HL-60/S4 treated with phorbol 12-myristate 13-acetate at 8.2 ng/mL for 4 days and 3 days (cell line): ENCODE measurements around the gene REG3A.

ENCODE experiments used
- in situ Hi-C: fragments of 300-500 bp; cut with MboI; formaldehyde crosslinking; loops from 2 replicates; pipeline ENCODE4 v1.15.0; 2022; ENCODE audit warnings: low sequenced_read_pairs

Gene REG3A

DNA sequence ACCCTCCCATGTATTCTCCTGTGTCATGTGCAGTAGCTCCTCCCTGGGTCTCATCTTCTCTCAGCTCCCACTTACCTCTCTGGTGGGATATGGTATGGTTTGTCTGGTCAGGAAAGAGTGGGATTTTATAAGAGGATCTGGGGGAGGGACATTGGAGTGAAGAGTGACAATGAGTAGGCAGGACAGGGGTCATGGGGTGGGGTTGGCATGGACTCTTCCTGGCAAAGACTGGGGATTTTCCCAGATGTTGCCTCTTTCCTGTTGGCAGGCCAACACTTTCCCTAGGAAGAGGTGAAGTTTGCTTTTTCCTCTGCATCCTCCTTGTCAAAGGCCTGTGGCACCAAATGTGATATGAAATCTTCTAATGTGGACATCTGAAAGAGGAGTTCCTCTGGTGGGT lies at the start of gene REG3A:
Gene REG3A, minus strand, starts transcription at position 101 of the 400 bp plus-strand sequence. CDS start 348 bp downstream, outside the sequence.
- in situ Hi-C loops = no loop called here

DNA sequence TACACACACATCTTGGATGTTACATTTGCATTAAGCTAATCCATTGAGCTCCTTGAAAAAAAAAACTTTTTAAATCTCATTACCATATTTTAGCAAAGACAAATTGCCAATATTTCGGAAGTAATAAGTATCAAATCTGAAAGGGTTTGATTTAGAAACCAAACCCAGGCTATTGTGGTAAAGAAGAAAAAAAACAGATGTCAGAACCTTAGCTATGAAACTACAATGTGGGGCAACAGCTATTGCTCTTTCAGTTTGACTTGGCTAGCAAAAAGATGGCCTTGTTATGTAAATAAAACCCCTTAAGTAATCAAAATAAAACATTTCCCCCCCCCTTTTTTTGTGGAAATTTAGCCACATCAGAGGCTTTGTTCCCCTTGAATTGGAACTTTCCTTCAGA lies 41.2 kb upstream of the REG3A start:
- in situ Hi-C loops = no loop called here

DNA sequence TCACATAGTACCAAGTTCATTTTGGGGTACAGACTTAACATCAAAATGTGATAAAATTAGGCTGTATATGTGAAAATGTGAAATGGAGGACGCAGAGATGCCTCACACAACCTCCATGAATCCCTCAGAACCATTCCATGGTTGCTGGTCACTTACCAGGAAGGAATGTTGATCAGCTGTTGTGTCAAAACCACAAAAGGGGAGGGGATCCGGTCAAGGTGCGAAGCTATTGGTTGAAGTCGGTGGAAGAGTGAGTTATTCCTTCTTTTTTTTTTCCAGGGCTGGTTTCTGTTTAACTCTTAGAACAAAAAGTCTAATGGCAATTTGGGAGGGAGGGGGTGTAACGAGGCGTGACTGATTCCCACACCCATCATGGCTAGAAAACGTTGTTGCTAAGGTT lies 32.3 kb upstream of the REG3A start:
- in situ Hi-C loops = no loop called here

DNA sequence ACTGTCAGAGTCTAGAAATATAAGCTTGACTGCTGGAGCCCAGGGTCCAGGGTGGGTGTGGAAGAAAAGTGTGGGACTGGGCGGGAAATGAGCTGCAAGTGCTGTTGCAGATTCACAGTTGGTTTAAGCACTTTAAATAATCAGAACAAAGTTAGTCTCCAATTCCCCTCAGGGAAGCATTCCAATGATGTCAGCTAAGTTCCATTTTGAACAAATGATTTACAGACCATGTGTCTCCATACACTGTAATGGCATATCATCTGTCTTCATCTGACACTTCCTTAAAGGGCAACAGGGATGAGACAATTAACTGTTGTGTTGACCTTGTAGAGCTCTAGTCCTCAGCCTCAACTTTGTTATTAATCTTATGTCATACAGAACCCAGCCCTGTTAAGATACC lies 31.5 kb upstream of the REG3A start:
- in situ Hi-C loops = no loop called here

DNA sequence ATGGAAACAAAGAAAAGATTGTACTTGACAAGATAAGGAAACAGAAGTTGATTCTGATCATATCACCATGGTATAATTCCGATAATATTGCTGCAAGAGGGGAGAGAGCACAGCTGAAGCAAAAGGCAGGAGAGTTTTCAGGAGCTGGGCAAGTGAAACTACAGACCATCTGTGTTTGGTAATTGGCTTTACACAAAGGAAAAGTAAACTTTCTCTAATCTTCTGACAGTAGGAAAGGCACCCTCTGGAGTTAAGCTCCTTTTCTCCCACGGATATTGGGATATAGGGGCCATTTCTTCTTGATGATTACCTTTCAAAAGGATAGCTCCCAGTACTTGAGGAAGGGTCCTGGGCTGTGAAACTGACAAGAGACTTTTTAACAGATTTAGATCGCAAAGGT lies 29.9 kb upstream of the REG3A start:
- in situ Hi-C loops = no loop called here

DNA sequence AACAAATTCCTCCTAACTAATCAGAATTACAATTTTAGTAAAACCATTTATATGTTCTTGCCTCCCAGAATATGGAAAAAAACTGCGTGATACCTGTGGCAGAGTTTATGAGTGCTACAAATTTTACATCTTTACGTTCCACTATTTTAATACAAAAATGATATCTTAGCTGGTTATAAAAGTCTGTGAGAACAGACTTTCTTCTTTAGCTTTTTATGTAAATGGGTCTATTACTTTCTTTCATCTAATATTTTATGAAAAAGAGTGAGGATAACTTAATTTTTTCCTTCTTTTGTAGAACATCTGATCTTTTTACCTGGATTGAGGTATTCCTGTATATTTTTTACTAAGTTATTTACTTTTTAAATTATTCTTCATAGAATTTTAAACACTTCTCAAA lies 22.1 kb upstream of the REG3A start:
- in situ Hi-C loops = no loop called here

DNA sequence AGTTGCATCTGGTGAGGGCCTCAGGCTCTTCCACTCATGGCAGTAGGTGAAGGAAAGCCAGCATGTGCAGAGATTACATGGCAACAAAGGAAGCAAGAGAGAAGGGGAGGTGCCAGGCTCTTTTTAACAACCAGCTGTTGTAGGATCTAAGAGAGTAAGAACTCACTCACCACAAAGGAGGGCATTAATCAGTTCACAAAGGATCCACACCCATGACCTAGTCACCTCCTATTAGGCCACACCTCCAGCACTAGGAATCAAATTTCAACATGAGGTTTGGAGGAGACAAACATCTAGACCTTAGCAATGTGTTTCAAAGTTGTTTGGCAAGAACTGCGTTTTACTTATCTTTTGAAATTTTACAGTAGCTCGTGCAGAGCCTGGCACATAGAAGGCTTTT lies 20.5 kb upstream of the REG3A start:
- in situ Hi-C loops = no loop called here

DNA sequence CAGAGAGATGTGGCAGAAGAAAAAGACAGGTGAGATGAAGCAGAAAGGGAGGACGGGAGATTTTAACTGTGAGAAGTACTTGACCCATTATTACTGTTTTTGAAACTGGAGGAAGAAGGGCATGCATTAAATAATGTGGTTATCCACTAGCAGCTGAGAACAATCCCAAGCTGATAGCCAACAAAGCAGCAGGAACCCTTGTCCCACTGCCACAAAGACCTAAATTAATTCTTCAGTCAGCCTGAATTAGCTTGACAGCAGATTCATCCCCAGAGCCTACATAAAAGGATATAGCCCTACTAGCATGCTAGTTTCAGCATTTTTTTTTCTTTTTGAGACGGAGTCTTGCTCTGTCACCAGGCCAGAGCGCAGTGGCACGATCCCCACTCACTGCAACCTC lies 19.5 kb upstream of the REG3A start:
- in situ Hi-C loops = no loop called here

DNA sequence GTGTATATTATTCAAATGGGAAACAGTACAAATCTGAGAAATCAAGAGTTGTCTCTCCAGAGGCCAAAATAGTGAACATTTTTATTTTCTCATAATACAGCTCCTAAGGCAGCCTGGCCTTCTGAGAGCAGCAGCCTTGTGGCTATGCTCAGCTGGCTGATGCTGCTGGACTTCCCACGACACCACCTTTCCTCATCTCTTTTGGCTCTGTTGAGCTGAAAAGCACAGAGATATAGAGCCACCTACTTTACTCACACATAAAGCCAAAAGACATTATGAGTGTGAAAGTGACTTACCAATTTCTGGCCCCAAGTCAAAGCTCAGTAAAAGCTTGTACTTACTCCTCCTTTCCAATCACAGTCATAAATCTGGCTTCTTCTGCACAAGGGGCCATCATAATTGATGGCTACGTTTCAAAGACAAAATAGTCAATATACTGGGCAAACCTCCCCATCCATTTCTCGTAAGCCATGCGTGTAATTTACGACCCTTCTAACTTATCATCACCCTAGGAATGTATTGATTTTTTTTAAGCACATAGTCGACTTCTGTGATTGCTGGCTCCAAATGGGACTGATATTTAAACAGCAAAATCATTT lies 18.6 kb upstream of the REG3A start:
- in situ Hi-C loops = no loop called here

DNA sequence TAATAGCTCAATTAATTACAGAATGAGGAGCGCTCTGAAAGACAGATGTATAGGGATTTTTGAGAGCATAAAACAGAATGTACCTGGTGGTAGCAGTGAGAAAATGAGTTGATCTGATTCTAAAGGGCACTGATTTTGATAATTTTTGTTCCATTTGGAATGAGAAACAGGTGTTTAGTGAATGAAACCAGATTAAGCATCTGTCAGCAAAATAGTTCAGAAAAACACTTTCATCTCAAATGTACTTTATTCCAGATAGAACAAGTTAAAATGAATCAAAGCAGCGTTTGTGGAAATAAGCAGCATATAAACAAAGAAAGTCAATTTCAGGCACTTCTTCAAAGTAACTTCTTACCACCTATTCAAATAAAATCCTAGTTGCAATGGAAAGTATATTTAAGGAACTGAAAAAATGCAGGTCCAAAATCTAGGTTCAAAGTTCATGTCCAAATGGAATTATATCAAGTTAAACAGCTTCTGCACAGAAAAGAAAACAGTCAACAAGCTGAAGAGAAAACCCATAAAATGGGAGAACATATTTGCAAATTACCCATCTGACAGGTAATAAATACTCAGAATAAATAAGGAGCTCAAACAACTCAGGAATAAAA lies 11.9 kb upstream of the REG3A start:
- in situ Hi-C loops = no loop called here

DNA sequence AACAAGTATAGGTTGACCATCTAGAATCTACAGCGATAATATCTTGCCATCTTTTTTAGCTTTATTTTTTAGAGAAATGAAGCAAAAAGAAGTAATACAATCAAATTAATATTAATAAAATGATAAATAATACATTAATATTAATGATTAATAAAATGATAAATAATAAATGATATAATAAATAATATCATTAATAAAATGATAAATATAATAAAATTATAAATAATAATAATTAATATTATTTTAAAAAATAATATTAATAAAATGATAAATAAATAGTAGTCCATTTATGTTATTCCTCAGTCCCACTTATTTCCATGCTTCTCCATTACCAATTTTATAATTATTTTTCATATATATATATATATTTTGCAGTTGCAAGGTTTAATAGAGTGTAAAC lies 3.2 kb upstream of the REG3A start:
- in situ Hi-C loops = no loop called here

DNA sequence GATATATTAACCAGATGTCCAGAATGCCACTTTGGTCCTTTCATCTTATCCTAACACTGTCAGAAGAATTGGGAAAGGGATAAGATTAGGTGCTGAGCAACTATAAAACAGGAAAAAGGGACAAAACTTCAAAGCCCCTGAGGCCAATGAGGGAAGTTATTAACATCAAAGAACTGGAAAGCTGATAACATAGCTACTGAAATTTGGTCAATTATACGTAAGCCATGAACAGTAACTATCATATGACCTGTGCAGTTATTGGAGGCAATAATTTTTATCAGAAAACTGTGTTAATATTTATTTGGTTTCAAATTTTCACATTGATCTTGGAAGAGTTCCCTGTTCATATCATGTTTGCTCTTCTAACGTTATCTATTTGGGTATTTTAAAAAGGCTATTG lies 2.6 kb upstream of the REG3A start:
- in situ Hi-C loops = no loop called here

DNA sequence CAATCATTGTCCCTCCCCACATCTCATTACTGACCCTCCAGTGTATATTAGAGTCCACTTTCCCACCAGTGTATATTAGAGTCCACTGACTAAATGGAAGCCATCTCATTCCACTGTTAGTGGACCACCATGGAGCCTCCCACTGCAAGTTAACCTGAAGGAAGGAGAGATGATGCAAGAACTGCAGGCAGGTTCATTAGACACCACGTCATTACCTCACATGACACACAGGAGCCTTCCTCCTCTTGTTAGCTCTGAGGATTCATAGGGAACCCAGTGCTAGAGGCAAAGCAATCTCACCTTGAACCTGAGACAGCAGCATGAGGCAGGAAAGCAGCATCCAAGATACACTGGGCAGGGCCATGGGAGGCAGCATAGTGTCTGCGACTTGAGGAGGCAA lies 523 bp downstream of the REG3A start:
- in situ Hi-C loops = no loop called here

DNA sequence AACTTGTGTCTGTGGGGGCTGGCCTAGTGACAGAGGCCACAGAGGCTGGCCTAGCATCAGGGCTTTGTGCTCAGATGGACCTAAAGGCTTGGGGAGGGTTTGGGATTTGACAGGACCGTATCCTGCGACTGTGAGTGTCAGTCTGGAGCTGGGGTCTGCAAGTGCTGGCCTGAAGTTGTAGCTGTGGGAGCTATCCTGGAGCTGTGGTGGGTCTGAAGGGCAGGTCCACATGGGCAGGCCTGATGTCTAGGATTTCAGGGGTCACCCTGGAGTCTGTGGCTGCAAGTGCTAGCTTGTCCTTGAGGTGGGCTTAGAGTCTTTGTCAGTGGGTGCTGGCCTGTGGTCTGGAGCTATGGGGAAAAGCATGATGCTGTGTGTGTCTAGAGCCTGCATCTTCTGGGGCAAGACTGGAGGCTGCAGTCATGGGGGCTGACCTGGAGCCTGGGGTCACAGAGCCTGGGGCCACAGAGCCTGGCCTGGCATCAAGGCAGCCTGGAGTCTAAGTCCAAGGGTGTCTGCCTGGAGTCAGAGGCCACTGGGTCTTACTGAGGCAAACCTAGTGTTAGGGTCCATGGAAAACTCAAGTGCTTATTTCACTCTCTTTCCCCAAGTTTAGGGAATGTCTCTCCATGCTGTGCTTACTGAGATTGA lies 3.6 kb downstream of the REG3A start:
- in situ Hi-C loops = no loop called here

DNA sequence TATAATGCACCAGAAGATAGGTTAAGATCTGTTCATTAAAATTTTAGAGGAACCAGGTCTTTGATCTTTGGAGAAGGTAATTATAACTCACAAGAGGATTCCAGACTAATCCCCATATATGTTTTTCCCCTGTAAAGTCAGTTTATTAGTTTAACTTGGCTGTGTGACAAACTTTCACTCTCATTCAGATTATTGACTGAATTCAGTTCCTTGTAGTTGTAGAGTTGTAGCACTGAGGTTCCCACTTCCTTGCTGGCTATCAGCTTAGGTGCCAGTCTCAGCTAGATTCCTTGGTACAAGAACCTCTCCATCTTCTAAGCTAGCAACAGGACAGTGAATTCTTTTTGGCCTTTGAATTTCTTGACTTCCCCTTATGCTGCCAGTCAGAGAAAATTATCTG lies 20.1 kb downstream of the REG3A start:
- in situ Hi-C loops = no loop called here

DNA sequence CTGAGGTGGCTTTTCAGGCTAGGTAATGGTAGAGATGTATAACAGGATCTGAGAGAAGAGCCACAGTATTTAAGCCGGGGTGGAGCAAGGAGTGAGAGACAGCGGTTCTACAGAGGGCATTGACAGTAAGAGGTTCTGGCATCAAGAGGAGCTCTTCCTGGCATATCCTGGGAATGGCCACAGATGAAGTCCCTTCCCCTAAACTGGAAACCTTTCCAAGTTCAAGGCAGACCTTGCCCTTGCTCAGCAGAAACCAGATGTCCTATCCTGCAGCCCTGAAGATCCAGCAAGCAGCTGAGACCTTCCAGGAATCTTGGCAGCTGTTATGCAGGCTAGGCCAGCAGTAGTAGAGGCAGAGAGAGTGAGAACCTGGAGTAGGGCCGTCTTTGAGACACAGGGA lies 21.2 kb downstream of the REG3A start:
- in situ Hi-C loops = no loop called here

DNA sequence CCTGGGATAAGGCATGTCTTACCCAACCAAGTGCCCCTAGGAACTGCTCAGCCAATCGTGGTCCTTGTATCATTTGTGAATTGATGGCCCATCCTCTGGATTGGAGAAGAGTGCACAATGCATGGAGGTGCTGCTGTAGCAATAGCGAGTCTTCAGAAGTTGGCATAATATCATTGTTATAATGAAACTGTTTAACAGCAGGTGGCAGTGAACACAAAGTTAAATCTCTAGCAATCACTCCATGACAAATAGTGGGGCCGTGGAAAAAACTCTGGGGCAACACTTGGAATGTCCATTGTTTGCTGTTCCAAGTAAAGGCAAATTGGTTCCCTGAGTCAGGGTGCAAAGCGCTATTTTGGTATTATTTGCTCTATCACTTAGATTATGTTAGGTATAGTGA lies 27.9 kb downstream of the REG3A start:
- in situ Hi-C loops = no loop called here

DNA sequence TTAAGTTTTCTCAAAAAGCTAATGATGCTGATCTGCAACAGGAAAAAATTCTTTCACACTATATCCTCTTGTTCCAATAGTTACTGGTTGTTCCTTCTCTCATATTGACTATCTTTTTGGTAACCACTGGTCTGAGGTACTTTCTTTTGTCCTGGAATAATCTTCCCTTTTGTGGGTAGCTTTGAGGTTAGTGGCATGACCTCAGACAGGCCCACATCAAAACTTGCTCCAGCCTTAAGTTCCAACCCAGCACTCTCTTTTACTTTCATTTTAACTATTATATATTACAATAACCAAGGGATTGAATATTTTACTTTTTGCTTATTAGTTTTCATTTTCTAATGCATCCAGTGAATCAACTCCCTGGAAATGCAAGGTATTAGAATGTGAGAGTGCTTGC lies 29.7 kb downstream of the REG3A start:
- in situ Hi-C loops = no loop called here

DNA sequence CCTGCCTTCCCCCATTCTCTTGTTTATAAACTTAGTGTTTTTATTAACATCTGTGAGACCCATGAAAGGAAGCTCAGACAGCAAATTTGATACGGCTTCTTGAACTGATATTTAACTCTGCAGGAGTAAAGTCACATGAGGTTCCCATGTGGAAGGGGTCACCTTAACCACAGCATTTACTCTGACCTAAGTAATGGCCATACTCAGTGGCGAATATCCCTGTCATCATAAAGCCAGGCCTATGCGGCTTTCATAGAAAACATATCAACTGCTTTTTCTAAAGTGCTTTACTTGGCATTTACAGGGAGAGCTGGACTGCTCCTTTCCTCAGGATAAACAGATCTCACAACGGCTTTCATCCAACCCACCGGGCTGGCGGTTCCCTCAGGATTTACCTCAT lies 30.3 kb downstream of the REG3A start:
- in situ Hi-C loops = no loop called here

DNA sequence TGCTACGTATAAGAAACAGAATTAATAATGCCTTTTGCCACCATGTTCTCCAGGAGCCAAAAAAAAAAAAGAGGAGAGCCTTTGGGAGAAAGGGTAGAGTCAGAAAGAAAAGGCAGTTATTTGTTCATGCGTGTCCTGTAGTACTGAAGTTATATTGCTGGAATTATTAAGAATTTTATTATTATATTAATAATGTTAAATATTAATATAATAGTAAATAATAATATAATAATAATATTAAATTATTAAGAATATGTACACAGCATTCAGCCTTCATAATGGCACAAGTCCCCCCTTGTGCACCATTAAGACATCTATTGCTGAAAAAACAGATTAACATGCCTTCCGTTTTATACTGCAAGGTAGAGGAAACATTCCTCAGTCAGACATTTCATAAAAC lies 31.1 kb downstream of the REG3A start:
- in situ Hi-C loops = no loop called here

DNA sequence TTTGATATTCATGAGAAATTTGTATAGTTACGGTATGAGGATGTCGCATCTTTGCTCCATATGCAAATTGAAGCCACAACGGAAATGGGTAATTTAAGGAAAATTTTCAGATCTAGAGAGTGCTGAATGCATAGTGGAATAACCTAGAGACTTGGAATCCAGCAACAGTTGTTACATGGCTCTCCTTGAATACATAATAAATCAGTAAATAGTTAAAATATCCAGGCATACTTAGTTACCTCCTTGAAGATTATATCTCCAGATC lies 33.9 kb downstream of the REG3A start:
- in situ Hi-C loops = no loop called here

DNA sequence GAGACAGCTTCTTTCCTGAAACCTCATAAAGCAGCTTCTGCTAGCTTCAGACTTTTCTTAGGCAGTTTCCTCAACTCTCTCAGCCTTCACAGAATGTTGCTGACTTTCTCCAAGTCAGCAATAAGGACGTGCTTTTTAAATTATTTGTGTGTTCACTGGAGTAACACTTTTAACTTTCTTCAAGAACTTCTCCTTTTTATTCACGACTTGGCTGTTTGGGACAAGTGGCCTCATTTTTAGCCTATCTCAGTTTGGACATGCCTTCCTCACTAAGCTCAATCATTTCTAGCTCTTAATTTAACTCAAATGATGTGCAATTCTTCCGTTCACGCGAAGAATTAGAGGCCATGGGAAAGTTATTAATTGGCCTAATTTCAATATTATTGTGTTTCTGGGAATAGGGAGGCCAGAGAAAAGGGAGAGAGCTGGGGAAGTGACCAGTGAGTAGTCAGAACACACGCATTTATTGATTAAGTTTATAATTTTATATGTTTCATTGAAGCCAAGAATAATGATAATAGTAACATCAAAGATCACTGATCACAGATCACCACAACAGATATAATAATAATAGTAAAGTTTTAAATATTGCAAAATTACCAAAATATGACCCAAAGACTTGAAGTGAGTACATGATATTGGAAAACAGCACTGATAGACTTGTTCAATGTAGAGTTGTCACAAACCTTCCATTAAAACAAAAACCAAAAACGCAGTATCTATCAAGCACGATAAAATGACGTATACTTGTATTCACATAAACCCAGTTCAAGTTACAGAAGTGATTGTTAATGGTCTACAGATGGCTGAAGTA lies 34.4 kb downstream of the REG3A start:
- in situ Hi-C loops = no loop called here
